T-helper 1 cell treated with Interleukin-12 subunit alpha and Interleukin-12 subunit beta and Interleukin-4 antibody, amounts not matched to agents 30 μg/mL and 1 μg/mL, for 36 hours (primary cell): ENCODE data around the gene GTF3C5.
"Not testable (repeated sequence)": the region's sequence is repeated elsewhere in the genome, so short reads cannot be mapped to it uniquely, and the experiment has no call there.

Experiments used
- H3K27ac Mint-ChIP-seq: one replicate; pipeline ENCODE4 v1.8.0; 2021; ENCODE audit warnings: mild to moderate bottlenecking, mixed read lengths
- H3K27me3 Mint-ChIP-seq: one replicate; pipeline ENCODE4 v1.8.0; 2021; ENCODE audit warnings: low read depth, mixed read lengths
- H3K36me3 Mint-ChIP-seq: one replicate; pipeline ENCODE4 v1.8.0; 2021; ENCODE audit warnings: low read depth, mixed read lengths
- H3K4me1 Mint-ChIP-seq: one replicate; pipeline ENCODE4 v1.8.0; 2021; ENCODE audit warnings: low read depth, mixed read lengths
- H3K4me3 Mint-ChIP-seq: one replicate; pipeline ENCODE4 v1.8.0; 2021; ENCODE audit warnings: mild to moderate bottlenecking, moderate library complexity, mixed read lengths
- H3K9me3 Mint-ChIP-seq: one replicate; pipeline ENCODE4 v1.8.0; 2021; ENCODE audit warnings: mixed read lengths

GTF3C5 gene

GRCh38 chr9:133031496-133031911, 707 bp downstream of the GTF3C5 start:
- peaks cover 32% of the 10 kb centered on the region for H3K4me1 Mint-ChIP-seq
- H3K4me3 Mint-ChIP-seq, result peak overlapping the region; percentile 95
- H3K36me3 Mint-ChIP-seq, result peaks cover 4% of the 10 kb centered on the region
- no peaks in the 10 kb centered on the region for H3K27me3 Mint-ChIP-seq
- H3K9me3 Mint-ChIP-seq, result no peaks in the 10 kb centered on the region
- peak overlapping the region; percentile 43 for H3K27ac Mint-ChIP-seq

GRCh38 chr9:133032171-133032570, 1.4 kb downstream of the GTF3C5 start:
- Mint-ChIP-seq H3K4me3 (peak overlapping the region; percentile 95), H3K27me3 (no peaks in the 10 kb centered on the region), H3K36me3 (peaks cover 4% of the 10 kb centered on the region), H3K4me1 (peaks cover 34% of the 10 kb centered on the region), H3K27ac (peak overlapping the region; percentile 9), H3K9me3 (no peaks in the 10 kb centered on the region)

- Mint-ChIP-seq H3K4me1 (peaks cover 35% of the 10 kb centered on the region), H3K27ac (no peak overlapping the region), H3K4me3 (no peak overlapping the region), H3K9me3 (no peaks in the 10 kb centered on the region), H3K27me3 (no peaks in the 10 kb centered on the region), H3K36me3 (peaks cover 3% of the 10 kb centered on the region)
Observed at GRCh38 chr9:133035669-133036068, 4.9 kb downstream of the GTF3C5 start.

- H3K4me3 Mint-ChIP-seq, result no peak overlapping the region
- no peaks in the 10 kb centered on the region for H3K27me3 Mint-ChIP-seq
- no peaks in the 10 kb centered on the region for H3K9me3 Mint-ChIP-seq
- H3K36me3 Mint-ChIP-seq, result peaks cover 4% of the 10 kb centered on the region
- H3K4me1 Mint-ChIP-seq, result peaks cover 20% of the 10 kb centered on the region
- no peak overlapping the region for H3K27ac Mint-ChIP-seq
Observed at GRCh38 chr9:133037775-133038515, 7.1 kb downstream of the GTF3C5 start.

GRCh38 chr9:133040892-133041479, 10.2 kb downstream of the GTF3C5 start:
- not testable (repeated sequence) for H3K4me3 Mint-ChIP-seq, H3K9me3 Mint-ChIP-seq, H3K27me3 Mint-ChIP-seq
- Mint-ChIP-seq H3K36me3 (peaks cover 12% of the 10 kb centered on the region), H3K4me1 (peaks cover 12% of the 10 kb centered on the region), H3K27ac (peak overlapping the region; percentile 15)

- no peak overlapping the region for H3K4me3 Mint-ChIP-seq
- no peak overlapping the region for H3K27ac Mint-ChIP-seq
- no peaks in the 10 kb centered on the region for H3K9me3 Mint-ChIP-seq
- peaks cover 12% of the 10 kb centered on the region for H3K36me3 Mint-ChIP-seq
- peaks cover 11% of the 10 kb centered on the region for H3K4me1 Mint-ChIP-seq
- H3K27me3 Mint-ChIP-seq, result no peaks in the 10 kb centered on the region
Observed at GRCh38 chr9:133041958-133042357, 11.2 kb downstream of the GTF3C5 start.

GRCh38 chr9:133042676-133043075, 11.9 kb downstream of the GTF3C5 start:
- H3K36me3 Mint-ChIP-seq, result peaks cover 12% of the 10 kb centered on the region
- H3K4me1 Mint-ChIP-seq, result peaks cover 11% of the 10 kb centered on the region
- H3K4me3 Mint-ChIP-seq, result no peak overlapping the region
- no peak overlapping the region for H3K27ac Mint-ChIP-seq
- no peaks in the 10 kb centered on the region for H3K9me3 Mint-ChIP-seq
- H3K27me3 Mint-ChIP-seq, result no peaks in the 10 kb centered on the region

- no peaks in the 10 kb centered on the region for H3K9me3 Mint-ChIP-seq
Observed at GRCh38 chr9:133043449-133044035, 12.7 kb downstream of the GTF3C5 start.

GRCh38 chr9:133044125-133044524, 13.3 kb downstream of the GTF3C5 start:
- peaks cover 12% of the 10 kb centered on the region for H3K36me3 Mint-ChIP-seq
- no peaks in the 10 kb centered on the region for H3K9me3 Mint-ChIP-seq
- no peak overlapping the region for H3K4me3 Mint-ChIP-seq
- H3K27ac Mint-ChIP-seq, result no peak overlapping the region
- peaks cover 6% of the 10 kb centered on the region for H3K4me1 Mint-ChIP-seq
- no peaks in the 10 kb centered on the region for H3K27me3 Mint-ChIP-seq

More at GRCh38 chr9:133043449-133044035, 12.7 kb downstream of the GTF3C5 start:
- peaks cover 12% of the 10 kb centered on the region for H3K36me3 Mint-ChIP-seq
- H3K4me3 Mint-ChIP-seq, result no peak overlapping the region
- H3K27me3 Mint-ChIP-seq, result no peaks in the 10 kb centered on the region
- peaks cover 6% of the 10 kb centered on the region for H3K4me1 Mint-ChIP-seq
- no peak overlapping the region for H3K27ac Mint-ChIP-seq

- no peaks in the 10 kb centered on the region for H3K9me3 Mint-ChIP-seq
- H3K27ac Mint-ChIP-seq, result no peak overlapping the region
- H3K27me3 Mint-ChIP-seq, result no peaks in the 10 kb centered on the region
- H3K4me3 Mint-ChIP-seq, result no peak overlapping the region
- peaks cover 4% of the 10 kb centered on the region for H3K4me1 Mint-ChIP-seq
- peaks cover 12% of the 10 kb centered on the region for H3K36me3 Mint-ChIP-seq
Observed at GRCh38 chr9:133044661-133045060, 13.9 kb downstream of the GTF3C5 start.

- H3K9me3 Mint-ChIP-seq, result no peaks in the 10 kb centered on the region
- peaks cover 3% of the 10 kb centered on the region for H3K4me1 Mint-ChIP-seq
- peaks cover 12% of the 10 kb centered on the region for H3K36me3 Mint-ChIP-seq
- H3K27me3 Mint-ChIP-seq, result no peaks in the 10 kb centered on the region
- no peak overlapping the region for H3K4me3 Mint-ChIP-seq
- no peak overlapping the region for H3K27ac Mint-ChIP-seq
Observed at GRCh38 chr9:133045132-133045531, 14.3 kb downstream of the GTF3C5 start.

GRCh38 chr9:133046196-133046899, 15.6 kb downstream of the GTF3C5 start:
- no peak overlapping the region for H3K27ac Mint-ChIP-seq
- peaks cover 15% of the 10 kb centered on the region for H3K36me3 Mint-ChIP-seq
- no peaks in the 10 kb centered on the region for H3K27me3 Mint-ChIP-seq
- no peak overlapping the region for H3K4me3 Mint-ChIP-seq
- H3K9me3 Mint-ChIP-seq, result no peaks in the 10 kb centered on the region
- peaks cover 1% of the 10 kb centered on the region for H3K4me1 Mint-ChIP-seq

GRCh38 chr9:133046900-133047295, 16.1 kb downstream of the GTF3C5 start:
- Mint-ChIP-seq H3K4me1 (peaks cover 1% of the 10 kb centered on the region), H3K27ac (no peak overlapping the region), H3K27me3 (no peaks in the 10 kb centered on the region), H3K4me3 (no peak overlapping the region), H3K36me3 (peaks cover 19% of the 10 kb centered on the region), H3K9me3 (no peaks in the 10 kb centered on the region)

- no peaks in the 10 kb centered on the region for H3K9me3 Mint-ChIP-seq
- no peak overlapping the region for H3K27ac Mint-ChIP-seq
- H3K27me3 Mint-ChIP-seq, result no peaks in the 10 kb centered on the region
- H3K36me3 Mint-ChIP-seq, result peaks cover 16% of the 10 kb centered on the region
- peaks cover 1% of the 10 kb centered on the region for H3K4me1 Mint-ChIP-seq
- H3K4me3 Mint-ChIP-seq, result no peak overlapping the region
Observed at GRCh38 chr9:133048595-133048994, 17.8 kb downstream of the GTF3C5 start.
